Astrocyte of the spinal cord (primary cell): ENCODE results near the gene CLTB.
"Not testable (repeated sequence)": the region's sequence is repeated elsewhere in the genome, so short reads cannot be mapped to it uniquely, and the experiment has no call there.

ENCODE experiments used
- DNase-seq: peaks from one replicate; pipeline ENCODE4 v3.0.0; 2011; ENCODE audit warnings: low read depth, low spot score
- H3K4me3 ChIP-seq: 2 replicates; pipeline ENCODE4 v1.5.1; 2011; ENCODE audit warnings: low read depth, mild to moderate bottlenecking, low read length, moderate library complexity
- in situ Hi-C: cut with HindIII; loops from 2 replicates; pipeline ENCODE4 v1.10.0; 2017; ENCODE audit warnings: low sequenced_read_pairs
- TF ChIP-seq, protein P1 (sequence below): IDR thresholded peaks from 2 replicates; pipeline ENCODE4 v1.5.1; 2012; ENCODE audit warnings: low read depth, mild to moderate bottlenecking, low read length, inconsistent platforms

The CLTB gene

DNA sequence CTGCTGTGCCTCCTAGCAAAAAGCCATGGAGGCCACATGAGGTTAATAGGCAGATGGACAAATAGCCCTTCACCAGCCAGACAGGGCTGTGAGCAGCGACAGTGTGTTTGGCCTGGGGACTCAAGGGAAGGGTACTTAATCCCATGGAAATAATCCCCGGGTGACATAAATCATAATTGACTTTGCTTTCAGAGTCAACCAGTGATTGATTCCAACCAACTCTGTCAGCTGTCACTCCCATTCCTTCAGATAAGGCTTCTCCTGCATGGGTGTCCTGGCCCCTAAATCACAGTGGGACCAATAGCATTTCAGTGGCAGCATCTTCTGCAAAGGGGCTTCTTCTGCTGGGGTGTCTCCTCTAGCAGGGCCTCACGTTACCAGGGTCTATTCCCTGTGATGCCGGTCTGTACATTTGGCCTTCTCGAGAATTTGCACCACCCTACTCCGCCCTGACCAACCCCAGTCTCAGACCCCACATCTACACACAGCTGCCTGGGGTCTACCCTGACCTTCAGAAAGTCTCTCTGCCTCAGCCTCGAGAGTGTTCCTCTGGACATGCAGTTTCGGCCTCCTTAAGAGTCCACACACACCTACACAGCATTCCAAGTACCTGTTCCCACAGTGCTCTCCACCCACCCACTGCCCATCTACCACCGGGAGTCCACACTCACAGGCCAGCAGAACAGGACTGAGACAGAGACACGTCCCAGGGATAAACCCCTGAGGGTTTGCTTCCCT is 3.7 kb downstream of the CLTB start:
- in situ Hi-C loops, result no loop called here
- TF ChIP-seq, protein P1, sequence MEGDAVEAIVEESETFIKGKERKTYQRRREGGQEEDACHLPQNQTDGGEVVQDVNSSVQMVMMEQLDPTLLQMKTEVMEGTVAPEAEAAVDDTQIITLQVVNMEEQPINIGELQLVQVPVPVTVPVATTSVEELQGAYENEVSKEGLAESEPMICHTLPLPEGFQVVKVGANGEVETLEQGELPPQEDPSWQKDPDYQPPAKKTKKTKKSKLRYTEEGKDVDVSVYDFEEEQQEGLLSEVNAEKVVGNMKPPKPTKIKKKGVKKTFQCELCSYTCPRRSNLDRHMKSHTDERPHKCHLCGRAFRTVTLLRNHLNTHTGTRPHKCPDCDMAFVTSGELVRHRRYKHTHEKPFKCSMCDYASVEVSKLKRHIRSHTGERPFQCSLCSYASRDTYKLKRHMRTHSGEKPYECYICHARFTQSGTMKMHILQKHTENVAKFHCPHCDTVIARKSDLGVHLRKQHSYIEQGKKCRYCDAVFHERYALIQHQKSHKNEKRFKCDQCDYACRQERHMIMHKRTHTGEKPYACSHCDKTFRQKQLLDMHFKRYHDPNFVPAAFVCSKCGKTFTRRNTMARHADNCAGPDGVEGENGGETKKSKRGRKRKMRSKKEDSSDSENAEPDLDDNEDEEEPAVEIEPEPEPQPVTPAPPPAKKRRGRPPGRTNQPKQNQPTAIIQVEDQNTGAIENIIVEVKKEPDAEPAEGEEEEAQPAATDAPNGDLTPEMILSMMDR, result no peak
- no peak overlapping the region for H3K4me3 ChIP-seq
- DNase-seq, result no peak

DNA sequence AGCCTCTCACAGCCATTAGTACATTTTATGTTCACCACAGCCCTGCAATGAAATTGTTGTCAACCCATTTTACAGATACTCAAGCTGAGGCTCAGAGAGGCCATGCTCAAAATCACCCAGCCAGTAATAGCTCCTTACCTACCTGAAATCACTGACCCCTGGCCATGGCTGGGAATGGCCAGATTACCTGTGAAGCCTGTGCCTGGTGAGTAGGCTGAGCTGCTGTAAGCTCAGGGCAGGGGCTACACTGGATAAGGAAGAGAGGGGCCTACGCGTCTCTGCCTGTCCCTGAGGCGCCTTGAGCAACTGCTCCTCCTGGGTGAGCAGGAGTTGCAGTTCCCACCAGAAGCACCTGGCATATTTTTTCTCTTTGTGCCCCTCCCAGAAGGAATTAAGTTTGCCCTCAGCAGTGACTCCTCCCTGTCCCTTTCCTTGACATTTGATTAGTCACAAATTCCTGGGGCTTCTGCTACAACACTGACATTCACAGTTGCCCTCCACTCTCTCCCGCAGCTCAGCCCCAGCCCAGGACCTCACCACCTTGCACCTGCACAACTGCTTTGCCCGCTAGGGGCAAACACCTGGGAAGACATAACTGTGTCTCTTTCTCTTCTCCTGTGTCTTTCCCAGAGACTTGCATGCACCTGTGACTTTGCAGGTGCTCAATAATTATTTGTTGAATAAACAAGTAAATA is 5.7 kb downstream of the CLTB start:
- H3K4me3 ChIP-seq, result no peak overlapping the region
- TF ChIP-seq, protein P1, result no peak
- no peak for DNase-seq
- in situ Hi-C loops, result no loop called here

DNA sequence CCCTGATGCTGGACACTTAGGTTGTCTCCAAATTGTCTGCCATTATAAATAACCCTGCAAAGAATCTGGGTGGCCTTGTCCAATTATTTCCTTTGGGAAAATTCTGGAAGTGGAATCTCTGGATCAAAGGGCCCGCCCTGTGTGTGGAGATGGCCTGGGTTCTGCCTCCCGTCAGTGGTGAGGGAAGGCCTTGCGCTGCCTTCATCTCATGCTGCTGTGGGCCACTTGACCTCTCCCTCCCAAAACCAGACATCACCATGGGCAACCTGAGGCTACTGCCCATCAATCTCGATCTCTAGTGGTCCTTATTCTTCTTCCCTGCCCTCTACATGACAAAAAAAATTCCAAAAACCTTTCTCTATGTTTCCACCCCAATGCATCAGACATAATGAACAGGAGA is 6.6 kb downstream of the CLTB start:
- no peak for DNase-seq
- in situ Hi-C loops, result no loop called here
- H3K4me3 ChIP-seq, result no peak overlapping the region
- TF ChIP-seq, protein P1, result no peak

DNA sequence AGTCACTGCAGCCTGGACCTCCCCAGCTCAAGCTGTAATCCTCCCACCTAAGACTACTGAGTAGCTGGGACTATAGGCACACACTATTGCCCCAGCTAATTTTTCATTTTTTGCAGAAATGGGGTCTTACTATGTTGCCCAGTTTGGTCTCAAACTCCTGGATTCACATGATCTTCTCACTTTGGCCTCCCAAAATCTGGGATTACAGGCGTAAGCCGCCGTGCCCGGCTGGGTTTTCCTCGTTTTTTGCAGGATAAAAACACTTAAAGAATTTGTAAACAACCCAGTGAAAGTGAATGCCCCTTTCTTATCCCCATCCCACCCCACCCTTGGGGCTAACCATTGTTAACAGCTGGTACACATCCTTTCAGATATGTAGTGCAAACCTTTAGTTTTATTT is 7.7 kb downstream of the CLTB start:
- TF ChIP-seq, protein P1, result no peak
- no peak for DNase-seq
- H3K4me3 ChIP-seq, result no peak overlapping the region
- in situ Hi-C loops, result no loop called here

DNA sequence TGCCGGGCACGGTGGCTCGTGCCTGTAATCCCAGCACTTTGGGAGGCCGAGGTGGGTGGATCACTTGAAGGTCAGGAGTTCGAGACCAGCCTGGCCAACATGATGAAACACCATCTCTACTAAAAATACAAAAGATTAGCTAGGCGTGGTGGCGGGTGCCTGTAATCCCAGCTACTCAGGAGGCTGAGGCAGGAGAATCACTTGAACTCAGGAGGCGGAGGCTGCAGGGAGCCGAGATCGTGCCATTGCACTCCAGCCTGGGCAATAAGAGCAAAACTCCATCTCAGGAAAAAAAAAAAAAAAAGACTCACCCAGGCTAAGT is 8.1 kb downstream of the CLTB start:
- in situ Hi-C loops, DNase-seq, H3K4me3 ChIP-seq: not testable (repeated sequence)

DNA sequence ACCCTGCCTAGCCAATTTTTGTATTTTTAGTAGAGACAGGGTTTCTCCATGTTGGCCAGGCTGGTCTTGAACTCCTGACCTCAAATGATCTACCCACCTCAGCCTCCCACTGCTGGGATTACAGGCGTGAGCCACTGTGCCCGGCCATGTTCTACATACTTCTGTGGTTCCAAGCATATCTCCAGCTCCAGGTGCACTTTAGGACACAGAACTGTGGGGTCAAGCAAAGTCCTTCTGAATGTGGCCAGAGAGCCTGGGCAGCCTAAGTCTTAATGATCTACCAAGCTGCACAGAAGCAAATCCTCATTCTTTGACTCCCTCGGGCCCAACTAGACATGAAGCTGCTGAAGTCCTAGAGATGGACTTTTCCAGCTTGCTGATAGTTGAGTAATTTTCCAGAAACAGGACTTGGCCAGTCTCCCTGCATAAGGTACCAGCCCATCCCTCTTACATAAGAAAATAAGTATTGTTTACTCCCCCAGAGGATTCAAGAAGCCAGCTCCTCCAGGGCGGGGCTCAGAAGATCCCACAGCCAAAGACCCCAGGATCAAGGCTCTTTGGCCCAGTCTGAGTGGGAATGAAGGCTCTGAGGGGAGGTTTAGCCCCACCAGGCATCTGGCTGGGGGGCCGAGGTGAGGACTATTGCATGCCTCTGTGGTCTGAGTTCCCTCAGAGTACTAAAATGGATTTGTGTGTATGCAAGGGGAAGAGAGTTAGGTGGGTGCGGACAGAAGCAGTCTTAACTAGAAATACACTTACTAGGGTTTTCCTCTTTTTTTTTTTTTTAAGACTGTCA is 8.7 kb downstream of the CLTB start:
- DNase-seq, result no peak
- in situ Hi-C loops, result no loop called here
- no peak overlapping the region for H3K4me3 ChIP-seq
- TF ChIP-seq, protein P1, result no peak
